GM21619 (cell line): ENCODE results near the gene KCNK4.

Source experiments
- ATAC-seq: cut with Tn5 transposase; IDR thresholded peaks from one replicate; pipeline ENCODE4 v1.9.1; 2021; ENCODE audit not compliant: unreplicated experiment

KCNK4 gene

DNA sequence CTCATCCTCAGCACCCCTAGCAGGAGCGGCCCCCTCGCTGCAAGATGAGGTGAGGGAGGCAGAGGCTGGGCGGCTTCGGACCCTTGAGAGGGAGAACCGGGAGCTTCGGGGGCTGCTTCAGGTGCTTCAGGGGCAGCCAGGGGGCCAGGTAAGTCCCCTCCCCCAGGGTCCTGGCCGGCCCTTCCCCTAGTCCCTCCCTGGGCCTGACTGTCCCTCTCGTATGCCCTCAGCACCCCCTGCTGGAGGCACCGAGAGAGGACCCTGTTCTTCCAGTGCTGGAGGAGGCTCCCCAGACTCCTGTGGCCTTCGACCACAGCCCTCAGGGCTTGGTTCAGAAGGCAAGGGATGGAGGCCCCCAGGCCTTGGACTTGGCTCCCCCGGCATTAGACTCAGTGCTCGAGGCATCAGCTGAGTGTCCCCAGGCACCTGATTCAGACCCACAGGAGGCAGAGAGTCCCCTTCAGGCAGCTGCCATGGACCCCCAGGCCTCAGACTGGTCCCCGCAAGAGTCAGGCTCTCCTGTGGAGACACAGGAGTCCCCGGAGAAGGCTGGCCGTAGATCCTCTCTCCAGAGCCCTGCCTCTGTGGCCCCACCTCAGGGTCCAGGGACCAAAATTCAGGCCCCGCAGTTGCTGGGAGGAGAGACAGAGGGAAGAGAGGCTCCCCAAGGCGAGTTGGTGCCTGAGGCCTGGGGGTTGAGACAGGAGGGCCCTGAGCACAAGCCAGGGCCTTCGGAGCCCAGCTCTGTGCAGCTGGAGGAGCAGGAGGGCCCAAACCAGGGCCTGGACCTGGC is 52.9 kb downstream of the KCNK4 start:
- ATAC-seq: no peak

GRCh38 chr11:64344787-64345186 is 53.7 kb downstream of the KCNK4 start:
- no peak for ATAC-seq

DNA sequence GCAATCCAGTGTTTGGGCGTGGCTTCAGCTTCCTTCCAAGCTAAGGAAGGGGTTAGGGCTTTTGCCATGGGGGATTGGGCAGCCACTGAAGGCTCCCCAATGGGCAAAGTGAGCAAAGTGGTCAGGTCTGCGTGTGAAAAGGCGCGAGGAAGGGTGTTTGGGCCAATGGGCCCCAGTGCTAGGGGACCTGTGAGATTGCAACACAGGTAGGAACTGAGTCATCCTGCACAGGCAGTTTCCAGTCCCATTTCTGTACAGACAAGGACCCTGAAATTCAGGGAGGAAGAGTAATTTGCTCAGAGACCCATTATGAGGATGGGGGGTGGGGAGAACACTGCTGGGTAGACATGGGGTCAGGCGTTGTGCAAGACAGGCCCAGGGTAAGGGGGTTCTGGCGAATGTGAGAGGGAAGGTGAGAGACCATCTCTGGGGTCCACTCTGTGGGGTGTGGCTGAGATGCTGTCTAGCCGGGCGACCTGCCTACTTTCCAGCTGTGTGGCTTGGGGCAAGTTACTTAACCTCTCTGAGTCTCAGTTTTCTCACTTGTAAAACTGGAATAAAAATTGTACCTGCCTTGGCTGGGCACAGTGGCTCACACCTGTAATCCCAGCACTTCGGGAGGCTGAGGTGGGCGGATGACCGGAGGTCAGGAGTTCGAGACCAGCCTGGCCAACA is 56.2 kb downstream of the KCNK4 start:
- ATAC-seq: no peak

DNA sequence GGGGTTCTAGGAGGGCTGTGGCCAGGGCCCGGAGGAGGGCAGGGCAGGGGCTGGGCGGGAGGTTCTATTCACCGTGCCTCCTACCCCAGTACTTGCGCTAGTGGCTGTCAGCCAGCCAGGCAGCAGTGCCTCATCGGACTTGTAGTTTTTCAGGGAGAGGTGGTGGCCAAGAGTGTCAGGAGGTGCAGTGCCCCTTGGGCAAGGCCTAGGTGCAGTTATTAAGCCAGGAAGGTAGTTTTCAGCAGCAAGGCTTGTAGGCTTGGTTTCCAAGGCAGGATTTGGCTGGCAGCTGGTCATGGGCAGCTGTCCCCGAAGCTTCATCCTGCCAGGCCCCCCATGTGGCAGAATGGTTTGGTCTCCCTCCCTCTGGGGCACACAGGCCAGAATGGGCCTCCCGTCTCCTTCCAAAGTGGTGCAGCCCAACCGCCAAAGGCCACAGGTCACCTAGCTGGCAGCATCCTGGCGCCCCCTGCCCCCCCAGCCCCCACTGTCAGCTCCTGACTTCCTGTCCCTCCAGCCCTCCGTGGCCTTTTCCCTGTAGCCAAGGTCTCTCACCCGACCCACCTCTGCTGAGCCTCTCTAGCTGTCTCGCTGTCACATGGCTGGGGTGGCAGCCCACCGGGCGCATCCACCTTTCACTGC is 57.4 kb downstream of the KCNK4 start:
- ATAC-seq: no peak

- no peak for ATAC-seq
Measured at GRCh38 chr11:64349025-64349387, 57.9 kb downstream of the KCNK4 start.

DNA sequence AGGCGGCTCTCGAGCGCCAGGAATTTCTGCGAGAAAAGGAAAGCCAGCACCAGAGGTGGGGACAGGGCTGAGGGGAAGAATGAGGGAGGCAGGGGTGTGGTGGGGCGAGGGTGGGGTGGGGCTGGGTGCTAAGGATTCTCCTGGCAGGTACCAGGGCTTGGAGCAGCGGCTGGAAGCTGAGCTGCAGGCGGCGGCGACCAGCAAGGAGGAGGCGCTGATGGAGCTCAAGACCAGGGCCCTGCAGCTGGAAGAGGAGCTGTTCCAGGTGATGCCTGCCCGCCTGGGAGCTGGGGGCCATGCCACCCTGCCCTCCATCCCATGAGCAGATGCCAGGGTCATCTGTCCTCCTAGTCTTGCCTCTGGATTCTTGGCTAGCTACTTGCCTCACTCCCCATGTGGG is 58.3 kb downstream of the KCNK4 start:
- no peak for ATAC-seq
